GM18526 (cell line): ENCODE results near the gene HEPH.

Experiments used
- POLR2A ChIP-seq: IDR thresholded peaks from 3 replicates; pipeline ENCODE4 v1.6.1; 2011; ENCODE audit not compliant: insufficient read length; ENCODE audit errors: extremely low read depth

HEPH gene, protein sequence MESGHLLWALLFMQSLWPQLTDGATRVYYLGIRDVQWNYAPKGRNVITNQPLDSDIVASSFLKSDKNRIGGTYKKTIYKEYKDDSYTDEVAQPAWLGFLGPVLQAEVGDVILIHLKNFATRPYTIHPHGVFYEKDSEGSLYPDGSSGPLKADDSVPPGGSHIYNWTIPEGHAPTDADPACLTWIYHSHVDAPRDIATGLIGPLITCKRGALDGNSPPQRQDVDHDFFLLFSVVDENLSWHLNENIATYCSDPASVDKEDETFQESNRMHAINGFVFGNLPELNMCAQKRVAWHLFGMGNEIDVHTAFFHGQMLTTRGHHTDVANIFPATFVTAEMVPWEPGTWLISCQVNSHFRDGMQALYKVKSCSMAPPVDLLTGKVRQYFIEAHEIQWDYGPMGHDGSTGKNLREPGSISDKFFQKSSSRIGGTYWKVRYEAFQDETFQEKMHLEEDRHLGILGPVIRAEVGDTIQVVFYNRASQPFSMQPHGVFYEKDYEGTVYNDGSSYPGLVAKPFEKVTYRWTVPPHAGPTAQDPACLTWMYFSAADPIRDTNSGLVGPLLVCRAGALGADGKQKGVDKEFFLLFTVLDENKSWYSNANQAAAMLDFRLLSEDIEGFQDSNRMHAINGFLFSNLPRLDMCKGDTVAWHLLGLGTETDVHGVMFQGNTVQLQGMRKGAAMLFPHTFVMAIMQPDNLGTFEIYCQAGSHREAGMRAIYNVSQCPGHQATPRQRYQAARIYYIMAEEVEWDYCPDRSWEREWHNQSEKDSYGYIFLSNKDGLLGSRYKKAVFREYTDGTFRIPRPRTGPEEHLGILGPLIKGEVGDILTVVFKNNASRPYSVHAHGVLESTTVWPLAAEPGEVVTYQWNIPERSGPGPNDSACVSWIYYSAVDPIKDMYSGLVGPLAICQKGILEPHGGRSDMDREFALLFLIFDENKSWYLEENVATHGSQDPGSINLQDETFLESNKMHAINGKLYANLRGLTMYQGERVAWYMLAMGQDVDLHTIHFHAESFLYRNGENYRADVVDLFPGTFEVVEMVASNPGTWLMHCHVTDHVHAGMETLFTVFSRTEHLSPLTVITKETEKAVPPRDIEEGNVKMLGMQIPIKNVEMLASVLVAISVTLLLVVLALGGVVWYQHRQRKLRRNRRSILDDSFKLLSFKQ

DNA sequence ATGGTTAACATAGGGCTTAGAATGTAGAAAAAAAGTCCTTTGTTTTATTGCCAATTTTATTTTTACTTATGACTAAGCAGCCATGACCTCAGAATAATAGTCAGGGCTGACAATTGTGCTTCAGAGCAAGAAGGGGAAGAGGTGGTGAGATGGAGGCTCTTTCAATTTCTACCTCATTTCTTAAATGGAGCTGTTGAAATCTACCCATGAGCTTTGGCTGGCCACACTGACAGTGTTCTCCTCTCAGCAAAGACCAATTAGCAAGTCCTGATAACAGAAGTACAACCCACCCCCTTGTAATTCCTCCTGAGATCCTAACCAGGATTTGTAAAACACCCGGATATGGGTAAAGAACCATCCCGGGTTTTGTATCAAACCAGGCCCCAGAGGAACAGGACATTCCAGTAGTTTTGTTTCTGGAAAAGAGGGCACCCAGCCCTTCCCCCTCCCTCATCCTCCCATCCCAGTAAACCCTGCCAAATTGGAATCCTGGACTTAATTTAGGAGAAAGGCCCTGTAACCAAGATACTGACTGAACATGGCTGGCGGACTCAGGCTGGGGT is at the start of gene HEPH:
Gene HEPH, plus strand, starts transcription at position 399 of the 563 bp plus-strand sequence. CDS start 6,324 bp downstream, outside the sequence.
- TF ChIP-seq POLR2A, result no peak

DNA sequence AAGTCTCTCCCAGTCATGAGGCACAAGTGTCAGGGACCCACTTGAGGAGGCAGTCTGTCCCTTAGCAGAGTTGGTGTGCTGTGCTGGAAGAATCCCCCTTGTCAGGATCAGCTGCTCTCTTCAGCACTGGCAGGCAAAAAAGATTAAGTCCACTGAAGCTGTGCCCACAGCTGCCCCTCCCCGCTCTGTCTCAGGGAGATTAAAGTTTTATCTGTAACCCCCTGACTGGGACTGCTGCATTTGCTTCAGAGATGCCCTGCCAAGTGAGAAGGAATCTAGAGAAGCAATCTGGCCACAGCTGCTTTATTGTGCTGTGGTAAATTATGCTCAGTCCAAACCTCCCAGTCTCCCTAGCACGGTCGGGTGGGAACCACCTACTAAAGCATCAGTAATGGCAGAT is 37.4 kb upstream of the HEPH start:
- no peak for TF ChIP-seq POLR2A

DNA sequence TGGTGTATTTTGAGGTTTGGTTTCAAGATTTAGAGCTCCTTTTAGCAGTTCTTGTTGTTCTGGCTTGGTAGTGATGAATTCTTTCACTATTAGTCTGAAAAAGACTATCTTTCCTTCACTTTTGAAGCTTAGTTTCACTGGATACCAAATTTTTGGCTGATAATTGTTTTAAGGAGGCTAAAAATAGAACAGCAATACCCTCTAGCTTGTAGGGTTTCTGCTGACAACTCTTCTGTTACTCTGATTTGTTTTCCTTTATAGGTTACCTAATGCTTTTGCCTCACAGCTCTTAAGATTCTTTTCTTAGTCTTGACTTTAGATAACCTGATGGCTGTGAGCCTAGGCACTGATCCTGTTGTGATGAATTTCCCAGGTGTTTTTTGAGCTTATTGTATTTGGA is 33.6 kb upstream of the HEPH start:
- no peak for TF ChIP-seq POLR2A

DNA sequence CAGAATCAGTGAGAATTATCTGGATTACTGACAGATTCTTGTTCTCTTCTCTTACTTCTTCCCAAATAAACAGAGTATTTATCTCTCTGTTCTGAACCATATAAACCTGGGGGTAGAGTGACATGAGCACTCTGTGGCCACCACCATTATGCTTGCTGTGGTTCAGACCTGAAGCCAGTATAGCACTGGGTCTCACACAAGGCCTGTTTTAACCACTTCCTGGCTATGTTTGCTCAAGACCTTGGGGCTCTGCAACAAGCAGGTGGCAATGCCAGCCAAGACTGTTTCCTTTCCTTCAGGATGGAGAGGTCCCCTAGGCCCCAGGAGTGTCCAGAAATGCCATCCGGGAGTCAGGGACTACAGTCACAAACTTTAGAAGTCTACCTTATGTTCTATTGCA is 21.7 kb upstream of the HEPH start:
- no peak for TF ChIP-seq POLR2A

DNA sequence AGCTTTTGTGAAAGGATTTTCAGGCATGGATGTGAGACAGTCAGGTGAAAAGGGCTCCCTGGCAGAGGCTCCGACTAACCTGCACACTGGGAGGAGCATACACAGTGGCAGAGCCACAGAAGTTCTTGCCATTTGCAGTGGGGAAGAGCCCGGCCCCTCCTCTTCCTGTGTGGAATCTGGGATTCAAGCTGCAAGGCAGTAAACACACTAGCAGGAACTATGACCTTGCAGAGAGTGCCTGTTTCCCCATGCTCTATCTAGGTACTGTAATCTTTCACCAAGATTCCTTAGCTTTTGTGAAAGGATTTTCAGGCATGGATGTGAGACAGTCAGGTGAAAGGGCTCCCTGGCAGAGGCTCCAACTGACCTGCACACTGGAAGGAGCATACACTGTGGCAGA is 19.8 kb upstream of the HEPH start:
- TF ChIP-seq POLR2A, result no peak

DNA sequence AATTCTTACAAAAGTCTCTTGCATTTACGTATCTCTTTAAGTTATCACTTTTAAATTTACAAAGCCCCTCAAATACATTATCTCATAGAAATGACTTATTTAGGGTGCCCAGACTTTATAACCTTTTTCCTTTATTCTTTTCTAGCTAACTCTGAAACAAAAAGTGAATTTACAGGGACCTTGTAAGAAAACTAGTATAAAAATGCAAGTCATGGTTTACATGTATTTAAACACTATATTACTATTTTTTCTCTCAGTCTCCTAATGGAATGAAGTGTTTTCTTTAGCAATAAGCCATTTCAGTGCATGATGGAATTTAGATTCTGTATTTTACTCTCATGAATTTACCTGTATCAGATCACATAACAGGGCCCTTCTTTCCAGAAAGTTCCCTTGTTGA is 14.5 kb upstream of the HEPH start:
- TF ChIP-seq POLR2A, result no peak

DNA sequence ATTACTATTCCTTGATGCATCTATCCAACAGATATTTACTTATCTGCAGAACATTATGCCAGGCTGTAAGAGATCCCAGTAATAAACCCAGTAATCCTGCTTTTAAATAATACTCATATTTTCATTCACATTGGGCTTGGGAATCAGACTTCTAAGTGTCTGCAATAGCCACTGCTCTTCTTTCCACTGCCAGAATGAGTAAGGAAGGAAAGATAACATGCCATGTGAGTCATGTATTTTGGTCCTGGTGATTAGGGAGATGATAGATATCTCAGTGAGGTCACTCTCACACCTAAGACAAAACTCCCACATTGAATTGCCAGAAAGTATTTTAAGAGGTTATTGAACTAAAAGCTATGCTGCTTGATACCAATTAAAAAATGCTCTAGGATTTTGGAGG is 13.9 kb upstream of the HEPH start:
- TF ChIP-seq POLR2A, result no peak

DNA sequence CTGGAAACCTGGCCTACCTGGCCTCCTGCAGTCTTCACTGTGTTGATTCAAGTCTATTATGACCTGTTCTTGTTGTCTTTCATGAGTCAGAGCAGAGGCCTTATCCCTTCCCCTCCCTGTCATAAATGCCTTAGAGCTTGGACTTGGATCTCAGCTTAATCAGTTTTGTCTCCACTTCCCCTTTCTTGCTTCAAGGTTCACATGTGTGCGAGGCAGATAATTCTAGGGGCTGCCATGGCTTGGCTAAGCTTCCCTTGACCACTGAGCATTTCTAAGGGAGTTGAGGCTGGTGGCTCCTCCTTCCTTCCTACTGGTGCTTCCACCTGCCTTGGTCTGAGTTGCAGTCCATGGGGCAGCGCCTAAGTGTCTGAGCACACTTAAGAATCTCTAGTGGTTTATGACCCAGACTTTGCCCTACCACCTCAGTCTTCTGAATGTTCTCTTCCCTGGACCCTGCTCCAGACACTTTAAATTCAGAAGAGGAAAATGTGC is 1.7 kb upstream of the HEPH start:
- TF ChIP-seq POLR2A, result no peak

DNA sequence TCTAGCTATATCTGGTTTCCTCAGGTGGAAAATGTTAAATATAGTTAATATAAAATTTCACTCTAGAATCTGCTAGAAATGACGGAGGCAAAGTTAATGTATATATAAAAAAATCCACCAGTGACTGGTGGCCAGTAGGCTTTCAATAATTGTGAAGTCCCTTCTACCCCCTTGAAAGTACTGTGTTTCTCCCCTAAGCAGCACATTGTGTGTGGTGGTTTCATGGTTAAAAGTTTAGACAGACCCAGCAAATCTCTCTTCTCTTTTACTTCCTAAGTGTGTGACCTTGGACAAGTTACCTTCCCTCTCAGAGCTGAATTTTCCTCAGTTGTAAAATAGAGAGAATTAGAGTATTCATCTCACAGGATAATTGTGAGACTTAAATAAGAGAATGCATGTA is 600 bp upstream of the HEPH start:
- TF ChIP-seq POLR2A, result no peak

DNA sequence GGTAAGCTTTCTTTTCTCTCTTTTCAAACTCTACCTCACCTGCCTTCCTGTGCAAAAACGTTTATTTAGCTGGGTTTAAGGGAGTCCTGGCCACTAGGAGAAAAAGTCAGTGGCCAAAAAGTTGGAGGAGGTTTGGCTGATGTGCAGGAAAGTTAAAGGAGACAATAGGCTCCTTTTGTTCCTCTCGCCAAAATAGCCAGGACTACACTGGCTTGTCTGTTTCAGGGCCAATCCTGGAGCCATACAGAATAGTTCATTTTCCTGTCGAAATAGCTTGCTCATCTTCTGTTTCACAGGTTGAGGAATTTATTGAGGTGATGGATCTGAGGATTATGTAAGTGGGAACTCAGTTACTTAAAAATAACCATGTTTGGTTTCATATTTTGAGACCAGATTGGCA is 423 bp downstream of the HEPH start:
- TF ChIP-seq POLR2A, result no peak

DNA sequence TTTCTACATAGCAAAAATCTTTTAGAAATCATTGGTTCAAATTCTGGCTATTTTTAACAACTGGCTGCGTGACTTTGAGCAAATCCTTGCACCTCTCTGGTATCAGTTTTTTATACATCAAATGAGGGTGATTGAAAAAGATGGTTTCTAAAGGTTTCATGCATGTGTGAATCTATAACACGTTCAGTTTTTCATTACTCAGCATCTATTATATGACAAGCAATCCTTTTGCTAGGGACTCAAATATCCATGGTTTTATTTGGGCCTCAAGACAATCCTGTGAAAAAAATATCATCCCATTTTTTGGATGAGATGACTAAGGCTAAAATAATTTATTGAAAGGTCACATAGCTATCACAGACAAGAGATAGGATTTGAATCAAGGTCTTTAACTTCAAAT is 884 bp downstream of the HEPH start:
- TF ChIP-seq POLR2A, result no peak

DNA sequence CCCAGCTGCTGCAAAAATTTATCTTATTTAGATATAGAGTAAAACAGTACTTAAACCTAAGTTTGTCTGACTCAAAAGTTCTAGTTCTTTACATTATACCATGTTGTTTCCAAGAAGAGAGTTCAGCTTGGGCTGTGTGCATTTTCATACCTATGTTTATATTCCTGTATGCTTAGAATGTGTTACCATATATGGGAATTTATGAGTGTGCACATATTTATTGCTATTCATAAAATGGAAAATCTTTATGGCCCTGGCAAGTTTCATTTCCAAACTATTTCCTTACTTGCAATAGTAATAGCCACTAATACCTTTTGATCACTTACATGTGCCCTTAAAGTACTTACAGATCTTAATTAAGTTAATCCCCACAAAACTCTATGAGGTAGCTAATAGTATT is 2.6 kb downstream of the HEPH start:
- TF ChIP-seq POLR2A, result no peak

DNA sequence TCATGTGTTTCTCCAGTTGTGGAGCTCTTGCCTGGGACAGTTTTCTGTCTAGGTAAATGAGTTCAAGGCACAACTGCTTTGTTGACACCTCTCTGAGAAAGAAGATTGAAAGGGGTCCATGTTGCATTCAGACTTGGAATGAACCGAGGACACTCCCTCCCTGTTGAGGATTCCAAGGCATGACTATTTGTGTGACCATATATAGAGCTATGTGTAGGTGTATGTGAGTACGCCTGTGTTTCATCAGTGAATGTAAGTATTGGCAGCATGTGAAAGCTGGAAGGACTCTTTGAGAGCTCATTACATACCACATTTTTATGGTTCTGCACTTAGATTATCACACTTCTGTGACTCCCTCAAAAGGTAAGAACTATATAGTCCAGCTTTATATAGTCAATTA is 3.4 kb downstream of the HEPH start:
- TF ChIP-seq POLR2A, result no peak

DNA sequence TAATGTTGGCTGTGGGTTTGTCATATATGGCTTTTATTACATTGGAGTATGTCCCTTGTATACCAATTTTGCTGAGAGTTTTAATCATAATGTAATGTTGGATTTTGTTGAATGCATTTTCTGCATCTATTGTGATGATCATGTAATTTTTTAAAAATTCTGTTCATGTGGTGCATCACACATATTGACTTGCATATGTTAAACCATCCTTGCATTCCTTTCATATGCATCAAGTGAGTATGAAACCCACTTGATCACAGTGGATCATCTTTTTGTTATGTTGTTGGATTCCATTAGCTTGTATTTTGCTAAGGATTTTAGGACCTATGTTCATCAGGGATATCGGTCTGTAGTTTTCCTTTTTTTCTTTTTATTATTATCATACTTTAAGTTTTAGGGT is 12.1 kb downstream of the HEPH start:
- no peak for TF ChIP-seq POLR2A

DNA sequence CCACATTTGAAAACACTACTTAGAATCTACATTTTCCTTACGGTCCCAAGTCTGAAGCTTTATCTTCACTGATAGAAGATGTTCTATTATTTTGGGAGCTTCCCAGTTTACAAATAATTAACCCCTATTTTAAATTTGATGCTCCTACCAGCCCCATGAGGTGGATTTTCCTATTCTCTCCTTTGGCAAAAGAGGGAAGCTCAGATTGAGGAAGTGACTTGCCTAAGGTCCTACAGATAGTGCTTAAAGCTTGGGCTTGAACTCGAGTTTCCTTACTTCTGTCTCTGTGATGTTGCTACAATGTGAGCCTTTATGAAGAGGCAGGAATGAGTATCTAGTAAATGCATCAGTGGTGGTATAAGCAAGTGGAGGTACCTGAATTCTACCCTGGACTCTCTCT is 27.5 kb downstream of the HEPH start:
- no peak for TF ChIP-seq POLR2A

DNA sequence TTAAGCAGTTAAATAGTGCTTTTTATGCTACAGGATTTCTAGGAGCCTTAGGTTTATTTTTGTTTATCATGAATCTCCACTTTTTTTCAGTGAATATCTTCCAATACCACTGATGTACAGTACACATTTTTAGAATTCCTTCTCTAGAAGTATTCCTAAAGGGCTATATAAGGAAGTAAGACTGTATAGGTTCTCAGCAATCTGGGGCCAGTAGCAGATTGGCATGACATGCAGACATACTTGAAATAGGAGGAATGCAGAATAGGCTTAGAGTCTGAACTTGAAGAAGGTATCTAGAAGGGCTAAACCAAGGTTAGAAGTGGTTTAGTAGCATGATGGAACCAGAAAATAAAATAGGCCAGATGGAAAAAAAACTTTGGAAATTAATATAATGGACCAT is 29.8 kb downstream of the HEPH start:
- no peak for TF ChIP-seq POLR2A
